K562 (cell line): ENCODE results near the gene SLC6A7. TPM values are rescaled to one million over a fixed set of nuclear protein-coding genes. Genes with fewer than 3 reads are reported as not detected.

Source experiments
- ATF1 ChIP-seq, 2 experiments: fragments of 450-650 bp in 1 of 2; IDR thresholded peaks; 2 replicates each; pipeline ENCODE4 v1.6.1; 2016; ENCODE audit warnings: missing compliant biosample characterization in 1 of 2, missing genetic modification characterization in 1 of 2
- ATF7 ChIP-seq: fragments of 450-650 bp; IDR thresholded peaks from 2 replicates; pipeline ENCODE4 v1.7.1; 2014; ENCODE audit warnings: mild to moderate bottlenecking, moderate library complexity
- GATA2 ChIP-seq: sonication (generic); formaldehyde crosslinking; IDR thresholded peaks from 2 replicates; pipeline ENCODE4 v1.4.0; 2020; ENCODE audit warnings: mild to moderate bottlenecking, missing genetic modification reagents
- HCFC1 ChIP-seq: IDR thresholded peaks from 2 replicates; pipeline ENCODE4 v1.6.1; 2012; ENCODE audit warnings: low read depth, low read length, improper control_type of control experiment
- U2AF1 ChIP-seq: fragments of 200-400 bp; formaldehyde crosslinking; optimal IDR thresholded peaks from 2 replicates; pipeline ENCODE3; 2017; ENCODE audit warnings: mild to moderate bottlenecking, low read depth, low read length, moderate library complexity
- ZNF133 ChIP-seq: fragments of 250-450 bp; sonication (Bioruptor Pico); IDR thresholded peaks from 2 replicates; pipeline ENCODE4 v1.4.0; 2020; ENCODE audit warnings: mild to moderate bottlenecking
- polyA plus RNA-seq, 8 experiments: library from polyadenylated mRNA; depleted of rRNA in 4 of 8; stranded (reverse) in 5 of 8; unstranded in 3 of 8; fragments of >200 nt; fragmentation: Nextera tagmentation in 2 of 8; fragmentation: Illumina TruSeq in 1 of 8; extraction: Ambion mirVana in 2 of 8; extraction: Trizol in 1 of 8; gene quantifications; 2 replicates each; pipeline versions ENCODE4 v1.2.1 to v1.2.3, GENCODE V29; 2011 to 2014; ENCODE audit warnings: inconsistent platforms in 1 of 8, missing spikeins in 1 of 8
- total RNA-seq, 7 experiments: library from RNA; depleted of rRNA in 6 of 7; stranded (reverse); fragments of >200 nt in 6 of 7; fragmentation: Illumina TruSeq in 2 of 7; extraction: Trizol in 2 of 7; gene quantifications; 2 replicates each; pipeline versions ENCODE4 v1.2.1 to v1.2.3, GENCODE V29; 2011 to 2021; ENCODE audit warnings: low replicate concordance in 1 of 7
- TF ChIP-seq, protein P1 (sequence below): fragments of 450-650 bp; IDR thresholded peaks from 2 replicates; pipeline ENCODE4 v1.6.1; 2016; ENCODE audit warnings: borderline replicate concordance
- TF ChIP-seq, protein P2 (sequence below): sonication (generic); formaldehyde crosslinking; IDR thresholded peaks from 2 replicates; pipeline ENCODE4 v1.5.0; 2020; ENCODE audit warnings: missing genetic modification reagents
- TF ChIP-seq, protein P3 (sequence below), 3 experiments: fragments of 200-800 bp in 1 of 3; fragments of 250-450 bp in 1 of 3; fragments of 450-650 bp in 1 of 3; sonication (Bioruptor Pico) in 1 of 3; sonication (Bioruptor generic) in 1 of 3; formaldehyde crosslinking in 1 of 3; IDR thresholded peaks; 2 replicates each; pipeline versions ENCODE4 v1.6.1 to v1.8.0; 2016 to 2022; ENCODE audit warnings: mild to moderate bottlenecking in 2 of 3, missing genetic modification characterization in 2 of 3, missing compliant biosample characterization in 1 of 3, moderate library complexity in 1 of 3
- TF ChIP-seq, protein P4 (sequence below): fragments of 250-450 bp; sonication (Bioruptor Pico); IDR thresholded peaks from 2 replicates; pipeline ENCODE4 v1.5.0; 2021

The SLC6A7 gene
- total and polyA plus RNA-seq, 9 of the 15 experiments (the other 6 are each of a cell fraction or from before 2014, with no cell fraction given) = not detected

- TF ChIP-seq, protein P1, sequence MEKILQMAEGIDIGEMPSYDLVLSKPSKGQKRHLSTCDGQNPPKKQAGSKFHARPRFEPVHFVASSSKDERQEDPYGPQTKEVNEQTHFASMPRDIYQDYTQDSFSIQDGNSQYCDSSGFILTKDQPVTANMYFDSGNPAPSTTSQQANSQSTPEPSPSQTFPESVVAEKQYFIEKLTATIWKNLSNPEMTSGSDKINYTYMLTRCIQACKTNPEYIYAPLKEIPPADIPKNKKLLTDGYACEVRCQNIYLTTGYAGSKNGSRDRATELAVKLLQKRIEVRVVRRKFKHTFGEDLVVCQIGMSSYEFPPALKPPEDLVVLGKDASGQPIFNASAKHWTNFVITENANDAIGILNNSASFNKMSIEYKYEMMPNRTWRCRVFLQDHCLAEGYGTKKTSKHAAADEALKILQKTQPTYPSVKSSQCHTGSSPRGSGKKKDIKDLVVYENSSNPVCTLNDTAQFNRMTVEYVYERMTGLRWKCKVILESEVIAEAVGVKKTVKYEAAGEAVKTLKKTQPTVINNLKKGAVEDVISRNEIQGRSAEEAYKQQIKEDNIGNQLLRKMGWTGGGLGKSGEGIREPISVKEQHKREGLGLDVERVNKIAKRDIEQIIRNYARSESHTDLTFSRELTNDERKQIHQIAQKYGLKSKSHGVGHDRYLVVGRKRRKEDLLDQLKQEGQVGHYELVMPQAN = no peak
- TF ChIP-seq GATA2 (CRISPR knock-in tag) = peak; percentile 7; the same call in 1 of the 2 replicates
- TF ChIP-seq ATF1 (CRISPR knock-in tag; IDR thresholded peaks at IDR 0.05) = no peak
- TF ChIP-seq ATF1 (tag; IDR thresholded peaks at IDR 0.05) = peak; percentile 59
- peak; percentile 80; the same call in 1 of the 2 replicates for TF ChIP-seq ATF7
- TF ChIP-seq, protein P2, sequence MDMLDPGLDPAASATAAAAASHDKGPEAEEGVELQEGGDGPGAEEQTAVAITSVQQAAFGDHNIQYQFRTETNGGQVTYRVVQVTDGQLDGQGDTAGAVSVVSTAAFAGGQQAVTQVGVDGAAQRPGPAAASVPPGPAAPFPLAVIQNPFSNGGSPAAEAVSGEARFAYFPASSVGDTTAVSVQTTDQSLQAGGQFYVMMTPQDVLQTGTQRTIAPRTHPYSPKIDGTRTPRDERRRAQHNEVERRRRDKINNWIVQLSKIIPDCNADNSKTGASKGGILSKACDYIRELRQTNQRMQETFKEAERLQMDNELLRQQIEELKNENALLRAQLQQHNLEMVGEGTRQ = no peak
- TF ChIP-seq ZNF133 (CRISPR knock-in tag) = no peak
- TF ChIP-seq HCFC1 = no peak
- TF ChIP-seq, protein P3, sequence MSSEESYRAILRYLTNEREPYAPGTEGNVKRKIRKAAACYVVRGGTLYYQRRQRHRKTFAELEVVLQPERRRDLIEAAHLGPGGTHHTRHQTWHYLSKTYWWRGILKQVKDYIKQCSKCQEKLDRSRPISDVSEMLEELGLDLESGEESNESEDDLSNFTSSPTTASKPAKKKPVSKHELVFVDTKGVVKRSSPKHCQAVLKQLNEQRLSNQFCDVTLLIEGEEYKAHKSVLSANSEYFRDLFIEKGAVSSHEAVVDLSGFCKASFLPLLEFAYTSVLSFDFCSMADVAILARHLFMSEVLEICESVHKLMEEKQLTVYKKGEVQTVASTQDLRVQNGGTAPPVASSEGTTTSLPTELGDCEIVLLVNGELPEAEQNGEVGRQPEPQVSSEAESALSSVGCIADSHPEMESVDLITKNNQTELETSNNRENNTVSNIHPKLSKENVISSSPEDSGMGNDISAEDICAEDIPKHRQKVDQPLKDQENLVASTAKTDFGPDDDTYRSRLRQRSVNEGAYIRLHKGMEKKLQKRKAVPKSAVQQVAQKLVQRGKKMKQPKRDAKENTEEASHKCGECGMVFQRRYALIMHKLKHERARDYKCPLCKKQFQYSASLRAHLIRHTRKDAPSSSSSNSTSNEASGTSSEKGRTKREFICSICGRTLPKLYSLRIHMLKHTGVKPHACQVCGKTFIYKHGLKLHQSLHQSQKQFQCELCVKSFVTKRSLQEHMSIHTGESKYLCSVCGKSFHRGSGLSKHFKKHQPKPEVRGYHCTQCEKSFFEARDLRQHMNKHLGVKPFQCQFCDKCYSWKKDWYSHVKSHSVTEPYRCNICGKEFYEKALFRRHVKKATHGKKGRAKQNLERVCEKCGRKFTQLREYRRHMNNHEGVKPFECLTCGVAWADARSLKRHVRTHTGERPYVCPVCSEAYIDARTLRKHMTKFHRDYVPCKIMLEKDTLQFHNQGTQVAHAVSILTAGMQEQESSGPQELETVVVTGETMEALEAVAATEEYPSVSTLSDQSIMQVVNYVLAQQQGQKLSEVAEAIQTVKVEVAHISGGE (CRISPR knock-in tag; IDR thresholded peaks at IDR 0.05) = no peak
- TF ChIP-seq U2AF1 = no peak
- TF ChIP-seq, protein P4, sequence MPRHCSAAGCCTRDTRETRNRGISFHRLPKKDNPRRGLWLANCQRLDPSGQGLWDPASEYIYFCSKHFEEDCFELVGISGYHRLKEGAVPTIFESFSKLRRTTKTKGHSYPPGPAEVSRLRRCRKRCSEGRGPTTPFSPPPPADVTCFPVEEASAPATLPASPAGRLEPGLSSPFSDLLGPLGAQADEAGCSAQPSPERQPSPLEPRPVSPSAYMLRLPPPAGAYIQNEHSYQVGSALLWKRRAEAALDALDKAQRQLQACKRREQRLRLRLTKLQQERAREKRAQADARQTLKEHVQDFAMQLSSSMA (CRISPR knock-in tag) = no peak
- TF ChIP-seq, all 486 proteins: peak for 65
These were observed 46.9 kb upstream of the SLC6A7 start (continued) for GRCh38 chr5:150142959-150143349.
